Activated CD4-positive, CD25-positive, alpha-beta regulatory T cell (primary cell): ENCODE data around the gene TMEM165.

Experiments
- DNase-seq, 4 experiments: peaks; one replicate each; lab custom pipeline; 2025; lab: John Stamatoyannopoulos, UW

The TMEM165 gene

DNA sequence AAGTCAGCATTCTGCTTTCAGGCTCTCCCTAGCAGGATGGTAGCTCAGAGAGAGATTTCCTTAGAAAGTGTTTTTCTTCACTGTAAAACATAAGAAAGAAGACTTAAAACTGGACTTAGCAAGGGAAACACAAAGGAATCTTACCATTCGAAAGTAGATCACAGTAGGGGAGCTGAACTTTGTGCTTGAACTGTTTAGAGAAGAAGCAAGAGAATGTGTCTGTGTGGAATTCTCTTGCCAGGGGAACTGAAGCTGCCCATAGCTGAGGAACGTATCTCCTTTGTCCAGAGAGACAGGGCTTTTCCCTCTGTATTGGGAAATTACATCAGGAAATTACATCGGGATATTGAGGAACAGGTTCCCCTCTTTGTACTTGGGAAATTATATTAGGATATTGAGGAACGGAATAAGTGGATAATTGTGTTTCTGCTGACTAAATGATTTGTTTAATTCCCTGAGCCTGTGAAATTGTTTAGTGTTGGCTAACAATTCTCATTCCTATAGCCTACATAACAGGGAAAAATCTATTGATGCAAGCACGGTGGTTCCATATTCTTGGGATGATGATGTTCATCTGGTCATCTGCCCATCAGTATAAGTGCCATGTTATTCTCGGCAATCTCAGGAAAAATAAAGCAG lies 28.6 kb upstream of the TMEM165 start:
- no peak for DNase-seq

DNA sequence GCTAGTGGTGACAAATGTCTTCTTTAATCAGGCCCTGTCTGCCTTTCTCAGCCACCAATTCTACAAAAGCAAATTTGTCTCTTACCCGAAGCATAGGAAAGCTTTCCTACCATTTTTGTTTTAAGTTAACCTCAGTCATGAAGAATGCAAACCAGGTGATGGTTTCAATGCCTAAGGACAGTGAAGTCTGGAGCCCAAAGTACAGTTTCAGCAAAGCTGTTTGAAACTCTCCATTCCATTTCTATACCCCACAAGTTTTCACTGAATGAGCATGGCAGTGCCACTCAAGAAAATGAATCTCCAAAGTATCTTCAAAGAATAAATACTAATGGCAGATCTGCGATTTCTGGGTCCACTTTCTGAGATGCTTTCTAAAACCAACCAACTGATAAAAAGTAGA lies 25.8 kb upstream of the TMEM165 start:
- DNase-seq = no peak

DNA sequence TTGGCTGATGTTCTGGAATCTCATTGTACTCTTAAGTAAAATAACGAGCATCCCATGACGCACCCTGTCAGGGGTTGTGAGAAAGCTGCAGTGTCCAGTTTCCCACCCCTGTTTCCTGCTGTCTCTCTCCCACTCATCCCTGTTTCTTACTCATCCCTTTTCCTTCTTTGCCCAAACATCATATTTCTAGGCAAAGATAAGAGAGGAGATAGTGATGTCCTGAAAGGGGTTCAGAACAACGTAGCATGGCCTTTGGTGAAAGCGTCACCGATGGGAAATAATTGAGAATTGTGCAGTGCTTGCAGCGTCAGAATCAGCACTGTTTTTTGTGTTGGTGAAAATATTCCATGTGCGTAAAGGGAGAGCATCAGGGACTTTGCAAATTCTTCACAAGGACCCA lies 23.5 kb upstream of the TMEM165 start:
- no peak for DNase-seq

DNA sequence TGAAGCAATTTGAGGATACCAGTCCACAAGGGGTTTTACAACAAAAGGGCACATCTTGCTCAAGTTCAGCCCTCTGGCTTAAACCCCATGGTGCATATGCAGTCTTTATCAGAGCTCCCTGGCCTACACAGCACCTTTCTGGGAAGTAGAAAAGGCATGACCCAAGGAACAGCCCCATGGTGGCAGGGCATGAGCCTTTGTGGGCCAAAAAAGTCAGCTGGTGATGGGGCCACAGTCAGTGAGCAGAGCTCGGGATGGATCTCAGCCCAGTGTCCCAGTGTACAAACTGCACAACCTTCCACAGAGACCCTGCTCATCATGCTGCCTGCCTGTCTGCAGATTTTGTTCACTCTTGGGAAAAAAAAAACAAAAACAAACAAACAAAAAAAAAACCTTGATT lies 22.3 kb upstream of the TMEM165 start:
- DNase-seq = no peak

DNA sequence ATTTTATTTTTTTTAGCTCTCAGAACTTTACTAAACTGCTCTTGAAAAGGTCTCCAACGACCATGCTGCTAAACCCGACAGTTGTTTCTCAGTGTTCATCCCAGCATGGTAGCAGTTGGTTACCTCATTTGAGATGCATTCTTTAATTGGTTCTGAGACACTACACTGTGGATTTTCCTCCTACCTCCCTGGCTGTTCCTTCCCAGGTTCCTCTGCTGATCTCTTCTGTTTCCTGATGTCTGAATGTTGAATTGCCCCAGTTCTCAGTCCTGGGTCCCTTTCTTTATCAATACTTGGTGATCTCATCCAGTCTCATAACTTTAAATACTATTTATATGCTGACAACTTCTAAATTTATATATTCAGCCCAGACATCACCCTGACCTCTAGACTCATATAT lies 19.1 kb upstream of the TMEM165 start:
- no peak for DNase-seq

DNA sequence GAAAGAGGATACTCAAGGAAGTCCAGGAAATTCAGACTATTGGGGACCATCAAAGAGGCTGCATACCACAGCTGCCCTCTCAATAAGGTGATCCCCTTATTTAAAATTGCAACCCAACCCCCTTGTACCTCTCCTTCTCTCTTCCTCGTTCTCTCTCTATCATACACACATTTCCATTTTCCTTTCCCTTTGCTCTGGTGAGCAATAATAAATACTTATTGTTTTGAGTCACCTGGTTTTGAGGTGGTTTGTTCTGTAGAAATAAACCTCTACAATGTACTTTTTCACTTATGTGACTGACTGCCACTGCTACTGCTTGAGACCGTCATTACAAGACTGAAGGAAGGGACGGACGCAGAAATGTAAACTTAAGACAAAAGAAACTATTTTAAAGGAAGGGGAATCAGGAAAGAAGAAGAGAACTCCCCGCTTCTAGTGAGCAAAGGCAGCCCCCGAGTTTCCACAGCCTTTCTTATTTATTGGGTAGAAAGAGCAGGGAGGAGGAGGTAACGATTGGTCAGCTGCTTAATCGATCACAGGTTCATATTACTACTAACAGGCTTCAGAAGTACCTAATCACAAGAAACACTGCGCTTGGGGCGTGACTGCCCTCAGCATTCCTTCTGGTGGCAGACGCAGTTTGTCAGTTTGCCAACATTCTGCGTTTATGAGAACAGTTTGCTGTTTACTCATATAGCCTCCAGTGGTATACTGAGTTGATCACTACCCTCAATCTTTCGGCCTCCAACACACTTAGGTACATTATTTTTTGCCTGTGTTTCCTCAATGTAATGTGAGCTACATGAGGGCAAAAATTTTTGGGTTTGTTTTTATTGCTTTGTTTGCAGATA lies 16.9 kb upstream of the TMEM165 start:
- DNase-seq = no peak

DNA sequence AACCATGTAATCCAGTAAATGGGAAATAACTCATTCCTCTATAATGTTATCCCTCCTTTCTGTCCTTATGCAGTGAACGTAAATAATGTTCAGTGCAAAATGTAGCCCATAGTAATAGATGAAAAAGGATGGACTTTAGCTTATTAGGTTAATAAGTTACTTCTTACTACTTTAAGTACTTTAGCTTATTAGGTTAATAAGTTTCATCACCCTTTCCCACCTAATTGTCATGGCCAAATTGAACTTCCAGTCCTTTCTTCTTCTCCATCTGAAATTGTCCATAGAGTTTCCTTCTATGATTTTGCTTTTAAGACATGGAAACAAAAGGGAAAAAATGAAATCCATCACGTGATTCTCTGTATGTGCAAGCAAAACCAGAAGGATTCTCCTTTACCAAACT lies 15.2 kb upstream of the TMEM165 start:
- DNase-seq = no peak

DNA sequence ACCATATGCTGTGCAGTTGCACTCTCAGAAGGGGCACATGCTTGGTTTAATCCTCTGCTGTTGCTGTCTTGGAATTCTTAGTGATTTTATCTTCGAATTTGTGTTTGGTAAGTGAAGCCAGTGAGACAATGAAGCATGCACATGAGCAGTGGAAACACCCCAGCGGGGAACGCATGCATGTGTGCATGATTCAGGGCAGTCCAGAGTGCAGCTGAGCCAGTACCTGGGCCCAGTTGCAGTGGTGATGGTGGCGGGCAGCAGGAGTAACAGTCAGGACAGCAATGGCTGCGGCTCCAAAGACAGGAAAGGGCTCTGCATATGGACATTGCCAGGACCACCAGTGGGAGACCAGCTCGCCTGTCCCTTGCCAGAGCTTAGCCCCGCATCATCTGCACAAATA lies 14.3 kb upstream of the TMEM165 start:
- no peak for DNase-seq

DNA sequence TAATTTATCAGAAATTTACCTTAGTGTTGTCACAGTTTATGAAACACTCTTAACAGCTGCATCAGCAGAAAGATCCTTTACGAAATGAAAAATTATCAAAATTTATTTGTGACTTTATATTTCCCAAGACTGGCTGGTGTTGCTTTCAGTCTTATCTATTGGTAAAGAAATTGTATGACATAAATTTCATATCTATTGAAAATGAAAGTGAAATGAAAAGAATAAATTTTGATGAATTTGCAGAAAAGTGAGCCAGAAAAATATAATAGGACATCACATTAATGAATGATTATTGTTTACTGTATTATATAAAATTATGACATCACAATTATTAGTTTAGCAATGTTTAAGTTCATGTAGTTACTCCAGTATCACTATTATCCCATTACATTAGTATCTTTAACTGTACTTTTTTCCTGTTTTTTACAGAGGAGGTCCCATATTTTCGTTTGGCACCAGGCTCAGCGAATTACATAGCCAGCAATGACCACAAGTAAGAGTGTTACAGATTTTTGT lies 13.2 kb upstream of the TMEM165 start:
- DNase-seq = no peak

DNA sequence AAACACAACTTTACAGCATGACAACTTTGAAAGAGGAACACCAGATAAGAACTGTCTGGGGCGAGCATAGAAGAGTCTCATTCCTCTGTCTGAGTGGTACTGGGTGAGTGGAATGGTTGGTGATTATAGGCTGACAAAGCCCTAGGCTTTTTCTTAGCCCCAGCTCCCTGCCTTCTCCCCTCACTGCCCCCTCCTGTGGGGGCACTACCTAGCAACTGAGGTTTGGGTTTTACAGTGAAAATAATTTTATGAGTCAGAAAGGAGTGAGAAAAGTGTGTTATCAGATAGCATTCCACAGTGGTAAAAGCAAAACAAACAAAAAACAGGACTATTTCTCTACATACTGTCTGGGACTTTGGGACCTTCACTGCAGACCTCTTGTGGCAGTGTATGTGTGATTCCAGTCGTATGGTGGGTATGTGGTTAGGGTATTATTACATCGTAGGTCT lies 10.5 kb upstream of the TMEM165 start:
- no peak for DNase-seq

DNA sequence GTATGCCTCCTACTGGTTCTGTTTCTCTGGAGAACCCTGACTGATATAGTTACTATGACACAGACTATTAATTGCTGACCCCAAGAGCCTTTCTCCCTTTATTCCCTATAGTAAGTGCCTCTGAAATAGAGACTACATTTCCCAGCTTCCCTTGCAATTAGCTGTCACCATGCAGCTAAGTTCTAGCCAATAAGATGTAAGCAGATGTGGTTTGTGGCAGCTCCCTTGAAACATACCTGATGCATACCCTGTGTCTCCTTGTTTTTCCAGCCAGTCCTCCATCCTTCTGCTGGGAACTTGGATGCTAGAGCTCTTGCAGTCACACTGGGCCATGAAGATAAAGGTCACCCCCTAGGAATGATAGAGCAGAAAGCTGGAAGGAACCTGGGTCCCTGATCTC lies 9.7 kb upstream of the TMEM165 start:
- no peak for DNase-seq

DNA sequence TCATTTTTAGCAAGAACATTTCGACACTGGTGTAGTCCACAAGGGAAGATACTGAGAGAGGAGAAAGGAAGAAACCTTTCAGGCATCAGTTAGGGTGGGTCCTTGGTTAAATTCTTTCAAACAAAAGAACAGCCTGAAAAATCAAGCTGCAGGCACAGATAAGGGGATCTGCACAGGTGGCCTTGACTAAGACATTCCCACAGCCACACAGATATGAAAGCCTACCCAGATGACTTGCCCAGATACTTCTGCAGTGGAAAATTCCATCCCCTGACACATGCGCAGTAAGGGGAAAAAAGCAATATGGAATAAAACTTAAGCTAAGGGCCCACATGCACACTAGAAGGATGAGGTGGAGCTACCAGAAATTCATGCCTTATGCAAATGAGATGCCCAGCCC lies 8.9 kb upstream of the TMEM165 start:
- no peak for DNase-seq

DNA sequence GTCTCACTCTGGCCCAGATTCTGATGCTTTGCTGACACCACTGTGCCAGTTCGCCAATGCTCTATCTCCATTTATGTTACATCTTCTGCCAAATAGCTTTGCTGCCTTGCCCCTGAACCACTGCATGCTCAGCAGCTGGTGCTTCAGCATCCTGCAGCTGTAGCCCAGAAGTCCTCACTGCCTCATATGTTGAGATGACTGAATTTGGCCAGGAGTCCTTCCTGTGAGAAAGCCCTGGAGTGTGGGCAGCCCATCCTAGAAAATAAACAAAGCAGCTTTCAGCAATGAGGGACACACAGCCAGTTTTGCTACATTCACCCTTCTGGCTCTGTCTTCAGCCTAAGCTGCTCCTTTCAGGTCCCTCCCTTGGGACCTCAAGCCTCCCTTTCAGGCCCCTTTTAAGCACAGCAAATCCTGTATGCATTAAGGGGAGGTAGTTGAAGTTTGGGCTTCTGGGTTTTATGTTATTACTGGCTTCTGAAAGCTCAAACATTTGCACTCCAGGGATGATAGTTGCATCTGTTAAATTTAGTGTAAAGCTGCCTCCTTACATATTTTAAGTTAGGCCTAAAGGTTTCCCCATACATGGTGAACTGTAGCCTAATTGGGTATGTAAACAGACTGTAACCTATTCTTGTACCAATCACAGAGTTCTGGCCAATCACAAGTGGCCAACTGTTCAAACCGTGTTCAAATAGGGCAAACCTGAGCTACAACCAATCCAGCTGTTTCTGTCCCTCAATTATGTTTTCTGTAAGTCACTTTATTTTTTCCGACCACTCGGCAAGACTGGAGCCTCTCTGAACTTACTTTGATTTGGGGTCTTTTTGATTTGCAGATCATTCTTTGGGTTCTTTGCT lies 2.1 kb upstream of the TMEM165 start:
- DNase-seq = no peak

DNA sequence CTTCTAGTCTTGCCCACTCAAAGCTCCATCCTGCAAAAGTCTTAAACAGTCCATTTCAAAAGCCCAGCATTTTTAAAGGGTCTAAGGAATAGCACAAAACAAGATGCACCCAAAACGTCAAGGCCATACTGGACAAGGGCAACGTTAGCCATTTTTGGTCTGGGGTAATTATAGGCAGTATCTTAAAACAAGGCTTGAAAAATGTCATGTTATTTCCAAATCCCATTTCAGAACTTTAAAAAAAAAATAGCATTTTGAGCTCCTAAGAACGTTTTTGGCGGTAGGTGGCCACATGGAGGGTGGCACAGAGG lies 584 bp upstream of the TMEM165 start:
- no peak for DNase-seq

DNA sequence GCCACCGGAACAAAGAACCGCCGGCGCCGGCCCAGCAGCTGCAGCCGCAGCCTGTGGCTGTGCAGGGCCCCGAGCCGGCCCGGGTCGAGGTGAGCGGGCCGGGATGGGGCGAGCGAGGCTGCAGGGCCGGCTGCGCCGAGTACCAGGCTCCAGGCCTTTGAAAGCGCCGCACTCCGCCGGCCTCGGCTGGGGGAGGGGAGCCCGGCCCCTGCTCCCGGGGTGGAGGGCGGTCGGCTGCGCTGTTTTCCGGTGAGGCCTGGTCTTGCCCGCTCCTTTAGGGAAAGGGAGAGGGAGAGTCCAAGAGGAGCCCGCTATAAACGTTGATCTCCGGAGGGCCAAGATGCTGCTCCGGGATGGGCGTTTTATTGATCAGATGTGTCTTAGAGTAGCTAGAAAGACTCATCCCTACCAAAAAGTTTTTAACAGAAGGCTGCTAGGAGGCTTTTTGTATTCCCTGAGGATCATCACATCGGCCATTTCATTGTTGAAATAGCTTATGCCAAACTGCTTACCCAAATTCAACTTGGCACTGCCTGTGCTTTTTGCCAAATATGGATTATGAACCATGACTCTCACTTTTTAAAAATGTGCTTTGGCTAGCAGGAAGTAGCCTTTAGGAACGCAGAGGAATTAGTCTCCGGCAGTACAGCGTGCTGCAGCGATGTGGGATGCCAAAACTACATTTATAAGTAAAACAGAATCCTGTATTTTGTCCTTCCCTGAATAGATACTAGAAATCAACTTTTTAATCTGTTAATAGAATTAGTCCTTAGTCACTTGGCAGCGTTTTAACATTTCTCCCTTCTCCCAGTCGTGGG lies 760 bp downstream of the TMEM165 start:
- DNase-seq = peak in 3 of 4 experiments; percentile 4 to 22 (median 15)

DNA sequence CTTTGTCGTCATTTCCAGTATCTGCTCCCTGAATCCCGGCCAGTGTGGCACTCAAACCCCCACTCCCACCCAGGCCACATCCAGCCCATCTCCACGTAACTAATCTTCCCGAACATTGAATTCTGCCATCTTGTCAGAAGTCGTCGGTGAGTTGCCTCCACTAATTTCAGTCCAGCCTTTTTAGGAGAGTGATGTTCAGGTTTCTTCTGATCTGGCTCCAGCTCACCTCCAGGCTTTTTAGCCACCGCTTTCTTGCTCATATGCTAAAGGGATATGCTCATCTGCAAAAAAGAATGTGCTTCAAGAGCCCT lies 1.3 kb downstream of the TMEM165 start:
- no peak for DNase-seq

DNA sequence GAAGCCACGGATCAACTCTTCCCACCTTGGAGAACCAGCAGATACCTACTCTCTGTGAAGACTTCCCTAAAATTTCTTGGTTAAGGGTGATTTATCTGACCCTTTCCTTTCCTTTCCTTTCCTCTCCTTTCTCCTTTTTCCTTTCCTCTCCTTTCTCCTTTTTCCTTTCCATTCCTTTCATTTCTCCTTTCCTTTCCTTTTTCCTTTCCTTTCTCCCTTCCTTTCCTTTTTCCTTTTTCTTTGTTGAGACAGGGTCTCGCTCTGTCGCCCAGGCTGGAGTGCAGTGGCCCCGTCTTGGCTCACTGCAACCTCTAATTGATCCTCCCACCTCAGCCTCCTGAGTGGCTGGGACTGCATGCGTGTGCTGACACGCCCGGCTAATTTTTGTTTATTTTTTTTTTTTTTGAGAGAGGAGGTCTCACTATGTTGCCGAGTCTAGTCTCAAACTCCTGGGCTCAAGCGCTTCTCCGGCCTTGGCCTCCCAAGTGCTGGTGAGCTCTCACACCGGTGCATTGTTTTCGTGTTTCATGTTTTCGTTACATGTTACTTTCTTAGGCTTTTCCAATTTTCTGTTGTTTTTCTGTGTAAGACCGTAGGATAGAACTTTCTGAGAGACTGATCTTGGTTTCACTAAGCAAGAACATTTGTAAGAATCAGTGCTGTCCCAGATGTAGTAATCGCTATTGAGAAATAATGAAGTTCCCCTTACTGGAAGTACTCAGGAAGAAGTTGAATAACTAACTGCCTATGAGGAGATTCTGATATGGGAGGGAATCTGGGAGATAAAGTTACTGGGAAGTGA lies 2.0 kb downstream of the TMEM165 start:
- DNase-seq = no peak

DNA sequence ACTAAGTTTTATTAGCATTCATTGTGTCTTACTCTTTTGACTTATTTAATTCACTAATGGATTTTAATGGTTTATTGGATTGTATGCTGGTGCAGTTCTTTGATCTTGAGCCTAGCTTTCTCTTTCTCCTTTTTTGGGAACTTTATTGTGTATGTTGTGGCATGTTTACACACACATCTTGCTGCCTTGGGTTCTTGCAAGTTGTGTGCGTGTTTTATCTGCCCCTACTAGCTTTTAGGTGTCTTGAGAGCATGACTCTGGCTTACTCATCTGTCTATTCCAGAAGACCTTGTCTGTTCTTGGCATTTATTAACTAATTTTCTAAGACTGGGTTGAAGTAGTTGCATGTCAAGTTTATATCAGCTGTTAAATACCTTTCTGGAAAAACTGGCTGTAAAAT lies 2.7 kb downstream of the TMEM165 start:
- no peak for DNase-seq

DNA sequence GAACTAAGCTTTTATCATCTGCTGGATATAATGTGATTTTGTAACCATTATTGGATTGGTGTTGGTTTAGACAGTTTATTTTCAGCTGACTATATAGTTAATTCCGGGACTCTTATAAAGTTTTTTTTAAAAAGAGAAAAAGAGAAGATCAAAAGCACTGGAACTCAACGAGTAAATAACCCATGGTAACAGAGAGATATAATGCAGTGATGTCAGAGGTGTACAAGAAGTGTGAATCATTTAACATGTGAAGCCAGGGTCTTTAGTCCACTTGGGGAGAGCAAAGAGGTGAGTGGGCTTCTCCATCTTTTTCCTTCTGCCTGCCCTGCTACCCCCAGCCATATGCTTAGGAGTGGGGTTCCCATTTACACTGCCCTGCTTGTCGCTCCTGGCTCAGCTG lies 3.2 kb downstream of the TMEM165 start:
- no peak for DNase-seq

DNA sequence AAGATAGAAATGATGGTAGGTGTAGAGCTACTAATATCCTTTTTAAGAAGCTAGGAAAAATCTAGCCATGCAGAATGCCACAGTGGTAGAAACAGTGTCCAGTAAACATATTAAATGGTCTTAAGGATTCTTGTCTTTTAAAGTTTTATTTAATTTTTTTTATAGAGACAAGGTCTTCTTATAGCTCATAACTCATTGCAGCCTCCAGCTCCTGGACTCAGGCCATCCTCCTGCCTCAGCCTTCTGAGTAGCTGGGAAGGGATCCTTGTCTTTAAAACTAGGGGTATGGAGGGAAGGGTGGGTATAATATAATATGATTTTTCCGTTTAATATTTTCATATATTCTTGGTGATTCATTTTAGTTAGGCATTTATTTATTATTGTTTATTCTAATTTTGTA lies 3.8 kb downstream of the TMEM165 start:
- DNase-seq = no peak

DNA sequence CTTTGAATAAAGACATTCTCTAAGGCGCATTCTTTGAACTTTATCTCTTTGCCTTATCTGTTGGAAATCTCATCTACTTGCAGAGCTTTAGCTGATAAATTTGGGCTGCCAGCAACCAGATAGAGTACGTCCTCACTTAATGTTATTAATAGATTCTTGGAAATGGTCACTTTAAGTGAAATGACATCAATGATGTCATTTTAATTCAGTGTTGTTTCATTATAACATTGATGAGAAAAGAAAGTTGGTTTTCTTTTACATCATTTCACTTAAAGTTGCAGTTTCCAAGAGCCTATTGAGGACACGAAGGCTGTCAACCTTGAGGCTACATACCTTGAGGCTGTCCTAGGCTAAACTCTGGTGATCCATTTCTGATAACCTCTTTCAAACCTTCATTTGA lies 9.3 kb downstream of the TMEM165 start:
- DNase-seq = no peak
